Esophagus squamous epithelium (tissue), 4 donors: ENCODE results near the gene FGFR3.
"Not testable (repeated sequence)": the region's sequence is repeated elsewhere in the genome, so short reads cannot be mapped to it uniquely, and the experiment has no call there.

Source experiments
- CTCF ChIP-seq, 6 experiments: fragments of 450-650 bp in 4 of 6; fragments of 200-600 bp in 2 of 6; sonication (generic) in 2 of 6; IDR thresholded peaks; one replicate each; pipeline ENCODE4 v1.5.1; 2016 to 2019; ENCODE audit warnings: antibody characterized with exemption in 6 of 6, mild to moderate bottlenecking in 4 of 6, moderate library complexity in 4 of 6
- POLR2A ChIP-seq, 4 donors: fragments of 450-650 bp; IDR thresholded peaks; one replicate each; pipeline ENCODE4 v1.6.1; 2017; ENCODE audit warnings: antibody characterized with exemption in 4 of 4, mild to moderate bottlenecking in 4 of 4, moderate library complexity in 3 of 4

- not testable (repeated sequence) for TF ChIP-seq CTCF, POLR2A (IDR thresholded peaks at IDR 0.05)
Measured at GRCh38 chr4:1844618-1845017, 51.5 kb downstream of the FGFR3 start.
